Smooth muscle cell (in vitro differentiated cells): ENCODE results near the gene AKR1B15. TPM values are rescaled to one million over a fixed set of nuclear protein-coding genes. Genes with fewer than 3 reads are reported as not detected.

Experiments
- DNase-seq: peaks from one replicate; lab custom pipeline; 2025; ENCODE audit not compliant: unreplicated experiment; lab: John Stamatoyannopoulos, UW
- H2AFZ ChIP-seq: fragments of 200-600 bp; sonication (generic); 2 replicates; pipeline ENCODE4 v1.6.0; 2016; ENCODE audit warnings: antibody characterized with exemption, low read depth, mild to moderate bottlenecking
- H3F3A ChIP-seq: fragments of 200-600 bp; sonication (generic); 2 replicates; pipeline ENCODE4 v1.6.0; 2017; ENCODE audit warnings: antibody characterized with exemption, low read depth
- H3K27ac ChIP-seq: fragments of 200-600 bp; sonication (generic); 2 replicates; pipeline ENCODE4 v1.5.1; 2016; ENCODE audit warnings: low read depth, mild to moderate bottlenecking
- H3K27me3 ChIP-seq: fragments of 200-600 bp; sonication (generic); 2 replicates; pipeline ENCODE4 v1.6.1; 2016; ENCODE audit warnings: low read depth, mild to moderate bottlenecking
- H3K36me3 ChIP-seq: fragments of 200-600 bp; sonication (generic); 2 replicates; pipeline ENCODE4 v1.5.1; 2016; ENCODE audit warnings: low read depth
- H3K4me1 ChIP-seq: fragments of 200-600 bp; sonication (generic); 2 replicates; pipeline ENCODE4 v1.5.1; 2016; ENCODE audit warnings: low read depth
- H3K4me2 ChIP-seq: fragments of 200-600 bp; sonication (generic); 2 replicates; pipeline ENCODE4 v1.6.0; 2016; ENCODE audit warnings: mild to moderate bottlenecking
- H3K4me3 ChIP-seq: fragments of 200-600 bp; sonication (generic); 2 replicates; pipeline ENCODE4 v1.5.1; 2016; ENCODE audit warnings: mild to moderate bottlenecking
- H3K79me2 ChIP-seq: fragments of 200-600 bp; sonication (generic); 2 replicates; pipeline ENCODE4 v1.6.0; 2016; ENCODE audit warnings: low read depth, mild to moderate bottlenecking
- H3K9ac ChIP-seq: fragments of 200-600 bp; sonication (generic); 2 replicates; pipeline ENCODE4 v1.6.0; 2016; ENCODE audit warnings: low read depth
- H3K9me3 ChIP-seq: fragments of 200-600 bp; sonication (generic); replicated peaks from 2 replicates; pipeline ENCODE4 v1.5.1; 2016; ENCODE audit warnings: low read depth
- H4K20me1 ChIP-seq: fragments of 200-600 bp; sonication (generic); 2 replicates; pipeline ENCODE4 v1.6.0; 2016; ENCODE audit warnings: low read depth
- WGBS: methylation state at CpG from one replicate; pipeline ENCODE4 v1.1.7; 2016; ENCODE audit warnings: low lambda C conversion rate; 5-methylcytosine and 5-hydroxymethylcytosine counted together
- polyA plus RNA-seq: library from polyadenylated mRNA; unstranded; fragments of >200 nt; fragmentation: Nextera tagmentation; extraction: Ambion mirVana; gene quantifications from 2 replicates; pipeline ENCODE4 v1.2.1, GENCODE V29; 2016
- total RNA-seq: library from RNA; depleted of rRNA; stranded (reverse); fragments of >200 nt; gene quantifications from 2 replicates; pipeline ENCODE4 v1.2.3, GENCODE V29; 2014
- TF ChIP-seq, protein P1 (sequence below): fragments of 200-600 bp; sonication (generic); IDR thresholded peaks from 2 replicates; pipeline ENCODE4 v1.5.1; 2017; ENCODE audit warnings: borderline replicate concordance, mild to moderate bottlenecking, antibody characterized with exemption; ENCODE audit not compliant: insufficient read depth, poor library complexity, severe bottlenecking

The AKR1B15 gene
- total and polyA plus RNA-seq, 2 experiments from 2014 or later: 0.43 to 0.81 TPM

DNA sequence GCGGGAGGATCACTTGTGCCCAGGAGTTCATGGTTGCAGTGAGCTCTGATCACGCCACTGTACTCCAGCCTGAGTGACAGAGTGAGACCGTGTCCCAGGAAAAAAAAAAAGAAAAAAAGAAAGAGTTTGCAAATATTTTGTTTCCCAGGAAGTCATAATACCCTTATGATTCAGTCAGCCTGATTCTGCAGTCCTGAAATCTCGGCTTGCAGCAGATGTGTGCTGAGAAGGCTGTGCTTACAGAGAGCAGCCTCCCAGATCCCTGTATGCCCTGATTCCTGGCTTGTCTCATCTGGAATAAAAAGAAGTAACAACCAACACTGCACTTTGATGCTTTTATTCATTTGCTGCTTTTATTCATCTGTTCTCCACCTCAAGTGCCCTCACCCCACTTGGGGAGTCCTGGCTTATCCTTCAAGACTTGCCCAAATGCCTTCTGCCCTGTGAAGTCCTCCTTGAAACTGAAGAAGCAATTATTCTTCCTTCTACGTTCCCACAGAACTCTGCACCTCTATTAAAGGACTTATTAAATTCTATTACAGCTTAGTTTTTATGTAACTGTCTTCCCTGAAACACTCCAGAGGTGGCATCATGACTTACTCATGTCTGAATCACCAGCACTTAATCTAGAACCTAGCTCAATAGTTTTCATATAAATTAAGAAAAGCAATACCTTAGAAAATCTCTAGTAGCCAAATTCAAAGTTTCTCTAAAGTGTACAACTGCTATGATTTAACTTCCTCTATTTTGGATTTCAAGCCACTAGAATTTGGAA lies 70.0 kb downstream of the AKR1B15 start:
- Histone ChIP-seq H2AFZ (no peak overlapping the region), H3K79me2 (no peaks in the 10 kb centered on the region), H3K4me3 (no peak overlapping the region), H3K9ac (peak overlapping the region; percentile 93), H3K27me3 (no peaks in the 10 kb centered on the region), H3K4me2 (peak overlapping the region; percentile 66), H3K4me1 (peaks cover 3% of the 10 kb centered on the region), H4K20me1 (no peaks in the 10 kb centered on the region), H3K27ac (peak overlapping the region; percentile 97), H3K9me3 (no peaks in the 10 kb centered on the region), H3F3A (no peaks in the 10 kb centered on the region), H3K36me3 (no peaks in the 10 kb centered on the region)
- DNase-seq: no peak
- 44% methylated on average over 5 of the region's 5 CpGs for WGBS
- TF ChIP-seq, protein P1, sequence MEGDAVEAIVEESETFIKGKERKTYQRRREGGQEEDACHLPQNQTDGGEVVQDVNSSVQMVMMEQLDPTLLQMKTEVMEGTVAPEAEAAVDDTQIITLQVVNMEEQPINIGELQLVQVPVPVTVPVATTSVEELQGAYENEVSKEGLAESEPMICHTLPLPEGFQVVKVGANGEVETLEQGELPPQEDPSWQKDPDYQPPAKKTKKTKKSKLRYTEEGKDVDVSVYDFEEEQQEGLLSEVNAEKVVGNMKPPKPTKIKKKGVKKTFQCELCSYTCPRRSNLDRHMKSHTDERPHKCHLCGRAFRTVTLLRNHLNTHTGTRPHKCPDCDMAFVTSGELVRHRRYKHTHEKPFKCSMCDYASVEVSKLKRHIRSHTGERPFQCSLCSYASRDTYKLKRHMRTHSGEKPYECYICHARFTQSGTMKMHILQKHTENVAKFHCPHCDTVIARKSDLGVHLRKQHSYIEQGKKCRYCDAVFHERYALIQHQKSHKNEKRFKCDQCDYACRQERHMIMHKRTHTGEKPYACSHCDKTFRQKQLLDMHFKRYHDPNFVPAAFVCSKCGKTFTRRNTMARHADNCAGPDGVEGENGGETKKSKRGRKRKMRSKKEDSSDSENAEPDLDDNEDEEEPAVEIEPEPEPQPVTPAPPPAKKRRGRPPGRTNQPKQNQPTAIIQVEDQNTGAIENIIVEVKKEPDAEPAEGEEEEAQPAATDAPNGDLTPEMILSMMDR: no peak

DNA sequence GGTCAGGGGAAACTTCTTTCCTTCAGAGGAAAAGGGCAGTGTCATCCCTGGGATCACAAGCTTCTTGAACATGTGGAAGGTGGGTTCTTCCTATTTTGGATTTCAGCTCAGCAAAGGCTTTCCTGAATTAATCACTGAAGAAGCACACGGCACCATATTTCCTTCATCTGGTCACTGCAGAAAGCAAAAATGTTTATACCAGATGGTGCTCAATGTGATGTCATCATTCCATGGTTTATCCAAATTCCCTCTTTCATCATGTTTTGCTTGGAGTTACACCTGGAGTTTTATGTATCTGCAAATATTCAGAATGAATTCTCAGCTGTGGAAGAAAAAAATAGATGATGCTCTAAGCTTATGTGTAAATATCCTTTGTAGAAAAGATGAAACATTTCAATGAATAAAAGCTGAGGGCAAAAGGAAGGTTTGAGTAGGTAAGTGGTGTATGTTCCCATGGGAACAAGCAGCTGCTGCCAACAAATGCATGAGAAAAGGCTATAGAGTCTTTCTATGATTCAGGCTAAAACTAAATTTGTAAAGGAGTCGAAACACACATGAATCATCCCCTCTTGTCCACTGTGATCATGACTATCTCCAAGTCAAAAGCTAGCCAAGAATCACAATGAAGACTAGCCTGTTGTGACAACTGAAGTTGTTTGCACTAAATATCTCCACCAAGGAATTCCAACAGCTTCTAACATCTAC lies 70.9 kb downstream of the AKR1B15 start:
- H3K36me3 ChIP-seq: no peaks in the 10 kb centered on the region
- no peak for DNase-seq
- H3K9ac ChIP-seq: peak overlapping the region; percentile 93
- no peaks in the 10 kb centered on the region for H4K20me1 ChIP-seq
- H3K4me3 ChIP-seq: no peak overlapping the region
- H3K9me3 ChIP-seq: no peaks in the 10 kb centered on the region
- peak overlapping the region; percentile 66 for H3K4me2 ChIP-seq
- 42% methylated on average over 2 of the region's 2 CpGs for WGBS
- H3F3A ChIP-seq: no peaks in the 10 kb centered on the region
- H3K27ac ChIP-seq: peak overlapping the region; percentile 97
- TF ChIP-seq, protein P1: no peak
- H2AFZ ChIP-seq: no peak overlapping the region
- H3K79me2 ChIP-seq: no peaks in the 10 kb centered on the region
- peaks cover 3% of the 10 kb centered on the region for H3K4me1 ChIP-seq
- H3K27me3 ChIP-seq: no peaks in the 10 kb centered on the region

DNA sequence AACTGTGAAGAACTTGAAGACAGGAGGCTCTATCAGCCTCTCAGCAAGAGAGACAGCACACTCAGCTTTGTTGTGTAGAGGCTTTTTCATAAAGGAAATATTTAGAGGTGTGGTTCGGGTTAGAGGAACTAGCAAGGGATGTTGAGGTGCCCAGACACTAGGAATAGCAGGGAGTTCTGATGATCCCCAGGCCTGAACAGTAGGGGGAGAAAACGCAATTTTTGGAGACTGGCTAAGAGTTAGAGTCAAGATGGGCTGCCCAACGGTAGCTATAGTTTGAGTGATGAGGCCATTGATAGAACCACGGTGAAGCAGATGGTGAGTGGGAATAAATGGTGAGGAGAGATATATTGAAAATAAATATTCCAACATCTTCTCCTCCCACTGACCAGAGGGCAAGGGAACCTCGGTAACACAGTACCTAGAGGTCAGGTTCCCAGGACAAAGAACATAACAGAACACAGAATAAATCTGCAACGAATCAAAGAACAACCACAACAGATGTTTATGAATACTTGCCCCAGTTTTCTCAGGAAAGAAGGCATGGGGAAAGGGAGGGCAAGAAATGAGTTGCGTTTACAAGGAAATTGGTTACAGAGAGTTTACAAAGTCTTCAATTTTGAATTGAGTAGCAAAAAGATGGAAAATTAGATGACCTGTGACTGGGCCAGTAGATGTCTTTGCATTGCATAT lies 73.5 kb downstream of the AKR1B15 start:
- H3K4me1 ChIP-seq: peaks cover 3% of the 10 kb centered on the region
- TF ChIP-seq, protein P1: no peak

More for the DNA sequence above, 73.5 kb downstream of the AKR1B15 start:
- Histone ChIP-seq H3F3A (no peaks in the 10 kb centered on the region), H3K4me3 (no peak overlapping the region), H2AFZ (no peak overlapping the region), H3K36me3 (no peaks in the 10 kb centered on the region), H4K20me1 (no peaks in the 10 kb centered on the region), H3K79me2 (no peaks in the 10 kb centered on the region), H3K27me3 (no peaks in the 10 kb centered on the region), H3K27ac (no peak overlapping the region), H3K9me3 (no peaks in the 10 kb centered on the region), H3K4me2 (no peak overlapping the region), H3K9ac (no peak overlapping the region)
- DNase-seq: no peak
- 84% methylated on average over 7 of the region's 7 CpGs for WGBS
